CD4-positive, alpha-beta T cell treated with Interleukin-21 for 1 hour (primary cell): Measurements from ENCODE around the gene IRS1.
"Not testable (repeated sequence)": the region's sequence is repeated elsewhere in the genome, so short reads cannot be mapped to it uniquely, and the experiment has no call there.

Experiments
- DNase-seq: peaks from one replicate; pipeline ENCODE4 v3.0.0-alpha.2; 2020

IRS1 gene

GRCh38 chr2:226799211-226799975, at the start of gene IRS1:
TSS of gene IRS1 (minus strand) at chr2:226799820. CDS start at chr2:226798738, 1,082 bp downstream.
- peak; percentile 58 for DNase-seq

- no peak for DNase-seq
Measured at GRCh38 chr2:226849349-226849748, 49.7 kb upstream of the IRS1 start.

- no peak for DNase-seq
Measured at GRCh38 chr2:226847511-226847910, 47.9 kb upstream of the IRS1 start.

GRCh38 chr2:226847090-226847489, 47.5 kb upstream of the IRS1 start:
- DNase-seq: no peak

- no peak for DNase-seq
Measured at GRCh38 chr2:226845386-226846116, 45.9 kb upstream of the IRS1 start.

GRCh38 chr2:226843001-226843400, 43.4 kb upstream of the IRS1 start:
- DNase-seq: not testable (repeated sequence)

- no peak for DNase-seq
Measured at GRCh38 chr2:226839951-226840350, 40.3 kb upstream of the IRS1 start.

GRCh38 chr2:226839161-226839560, 39.5 kb upstream of the IRS1 start:
- DNase-seq: peak; percentile 46

GRCh38 chr2:226838722-226839121, 39.1 kb upstream of the IRS1 start:
- peak; percentile 18 for DNase-seq

- DNase-seq: peak; percentile 34
Measured at GRCh38 chr2:226837787-226838603, 38.4 kb upstream of the IRS1 start.

- no peak for DNase-seq
Measured at GRCh38 chr2:226837334-226837733, 37.7 kb upstream of the IRS1 start.

GRCh38 chr2:226836548-226836885, 36.9 kb upstream of the IRS1 start:
- no peak for DNase-seq

GRCh38 chr2:226835796-226836547, 36.4 kb upstream of the IRS1 start, which contains the start of gene RHBDD1:
TSS of gene RHBDD1 (plus strand) at chr2:226836054. CDS start at chr2:226864694, 28,640 bp downstream.
- peak; percentile 92 for DNase-seq

- DNase-seq: no peak
Measured at GRCh38 chr2:226835420-226835795, 35.8 kb upstream of the IRS1 start.

GRCh38 chr2:226834880-226835279, 35.3 kb upstream of the IRS1 start:
- not testable (repeated sequence) for DNase-seq

GRCh38 chr2:226832061-226832460, 32.4 kb upstream of the IRS1 start:
- DNase-seq: no peak

- no peak for DNase-seq
Measured at GRCh38 chr2:226831266-226831665, 31.6 kb upstream of the IRS1 start.

- no peak for DNase-seq
Measured at GRCh38 chr2:226829721-226830631, 30.4 kb upstream of the IRS1 start.

GRCh38 chr2:226828191-226828590, 28.6 kb upstream of the IRS1 start:
- no peak for DNase-seq

GRCh38 chr2:226825056-226825455, 25.4 kb upstream of the IRS1 start:
- DNase-seq: no peak

- DNase-seq: no peak
Measured at GRCh38 chr2:226818930-226819329, 19.3 kb upstream of the IRS1 start.
